Panc1 (cell line): ENCODE data around the gene SREBF2. TPM values are rescaled to one million over a fixed set of nuclear protein-coding genes. Genes with fewer than 3 reads are reported as not detected.

Source experiments
- ATAC-seq: fragments of 200-7000 bp; cut with Tn5 transposase; 2 replicates; pipeline ENCODE4 v1.9.1; 2020; ENCODE audit warnings: mild to moderate bottlenecking, moderate library complexity
- BruUV-seq: library from RNA; stranded (reverse); fragments of 400-500 nt; replicated peaks from 2 replicates; lab custom pipeline; 2021; lab: Mats Ljungman, UMichigan
- CTCF ChIA-PET: fragments of 300-600 bp; sonication (Branson Sonifier 250); formaldehyde crosslinking; loops from one replicate; lab custom pipeline; 2022; ENCODE audit warnings: antibody characterized with exemption; lab: Charles Lee
- POLR2A ChIA-PET: fragments of 300-600 bp; sonication (Branson Sonifier 250); formaldehyde crosslinking; loops from one replicate; lab custom pipeline; 2022; ENCODE audit warnings: antibody characterized with exemption; lab: Charles Lee
- DNase-seq: peaks from one replicate; pipeline ENCODE4 v3.0.0-alpha.2; 2010; ENCODE audit warnings: low read depth, low spot score
- H3K27ac ChIP-seq: 2 replicates; pipeline ENCODE4 v1.5.1; 2011; ENCODE audit warnings: mild to moderate bottlenecking, low read length, inconsistent platforms
- H3K27me3 ChIP-seq: fragments of 200-500 bp; sonication (Bioruptor generic); 2 replicates; pipeline ENCODE4 v1.6.0; 2014; ENCODE audit warnings: low read length, inconsistent platforms; ENCODE audit not compliant: control insufficient read depth, insufficient read depth
- H3K36me3 ChIP-seq: fragments of 200-500 bp; sonication (Bioruptor generic); 2 replicates; pipeline ENCODE4 v1.5.1; 2014; ENCODE audit warnings: inconsistent platforms, mild to moderate bottlenecking, low read length, moderate library complexity; ENCODE audit not compliant: control insufficient read depth, insufficient read depth
- H3K4me1 ChIP-seq: 2 replicates; pipeline ENCODE4 v1.5.1; 2011; ENCODE audit warnings: inconsistent platforms, mild to moderate bottlenecking, low read length, moderate library complexity; ENCODE audit not compliant: control insufficient read depth, insufficient read depth
- H3K4me3 ChIP-seq, 2 experiments: 2 replicates each; pipeline ENCODE4 v1.5.1; 2011 to 2012; ENCODE audit warnings: low read depth in 2 of 2, low read length in 2 of 2, mild to moderate bottlenecking in 2 of 2, inconsistent platforms in 1 of 2, moderate library complexity in 1 of 2
- H3K9me3 ChIP-seq: fragments of 200-500 bp; sonication (Bioruptor generic); 2 replicates; pipeline ENCODE4 v1.5.1; 2014; ENCODE audit warnings: low read depth, mild to moderate bottlenecking, inconsistent platforms, low read length, moderate library complexity; ENCODE audit not compliant: control insufficient read depth, insufficient read depth
- CTCF ChIP-seq: fragments of 450-650 bp; IDR thresholded peaks from 2 replicates; pipeline ENCODE4 v1.5.1; 2017; ENCODE audit warnings: mild to moderate bottlenecking
- POLR2AphosphoS5 ChIP-seq: IDR thresholded peaks from 2 replicates; pipeline ENCODE4 v1.6.1; 2012; ENCODE audit warnings: mild to moderate bottlenecking, low read depth, low read length, moderate library complexity
- SIN3A ChIP-seq: IDR thresholded peaks from 2 replicates; pipeline ENCODE4 v1.6.1; 2012; ENCODE audit warnings: low read depth, mild to moderate bottlenecking, low read length, moderate library complexity, borderline replicate concordance; ENCODE audit not compliant: insufficient read depth
- TCF7L2 ChIP-seq: IDR thresholded peaks from 2 replicates; pipeline ENCODE4 v1.6.1; 2011; ENCODE audit warnings: mild to moderate bottlenecking, low read depth, low read length, inconsistent platforms
- in situ Hi-C: cut with HindIII; loops from 2 replicates; pipeline ENCODE4 v1.10.0; 2016; ENCODE audit warnings: low sequenced_read_pairs, low pct_unique_long_range_greater_than_20kb
- intact Hi-C: fragments of 100-400 bp; cut with micrococcal nuclease; formaldehyde crosslinking; loops from one replicate; pipeline ENCODE4 v1.10.0; 2022; ENCODE audit not compliant: unreplicated experiment
- total RNA-seq: library from RNA; stranded (reverse); gene quantifications from one replicate; pipeline ENCODE4 v1.2.1, GENCODE V29; 2021; ENCODE audit not compliant: unreplicated experiment
- TF ChIP-seq, protein P1 (sequence below), 2 experiments: IDR thresholded peaks; 2 replicates each; pipeline ENCODE4 v1.6.1; 2011 to 2012; ENCODE audit warnings: low read depth in 2 of 2, control low read depth in 1 of 2, low read length in 1 of 2, mild to moderate bottlenecking in 1 of 2, moderate library complexity in 1 of 2; ENCODE audit not compliant: insufficient read depth in 1 of 2

The SREBF2 gene
- total RNA-seq, 1 experiment from 2014 or later = 73.0 TPM

DNA sequence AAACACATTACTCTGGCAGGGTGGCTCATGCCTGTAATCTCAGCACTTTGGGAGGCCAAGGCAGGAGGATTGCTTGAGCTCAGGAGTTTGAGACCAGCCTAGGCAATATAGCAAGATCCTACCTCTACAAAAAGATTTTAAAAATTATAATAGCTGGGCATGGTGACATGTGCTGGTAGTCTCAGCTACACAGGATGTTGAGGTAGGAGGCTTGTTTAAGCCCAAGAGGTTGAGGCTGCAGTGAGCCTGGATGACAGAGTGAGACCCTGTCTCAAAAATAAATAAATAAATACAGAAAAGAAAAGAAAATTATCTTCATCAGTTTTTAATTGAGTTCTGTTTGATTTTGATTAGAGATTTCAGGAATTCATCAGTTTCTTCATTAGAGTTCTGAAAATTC lies 27.3 kb upstream of the SREBF2 start:
- Histone ChIP-seq H3K27ac (no peak overlapping the region), H3K27me3 (no peaks in the 10 kb centered on the region), H3K9me3 (no peaks in the 10 kb centered on the region), H3K36me3 (no peaks in the 10 kb centered on the region; the same call in 1 of the 2 replicates), H3K4me1 (peaks cover 5% of the 10 kb centered on the region), H3K4me3 (no peak overlapping the region)
- intact Hi-C loops = no loop called here
- ATAC-seq (no peak), DNase-seq (no peak)
- CTCF ChIA-PET = no interaction called here
- in situ Hi-C loops = no loop called here
- BruUV-seq = no TSS peak
- TF ChIP-seq SIN3A (no peak), CTCF (no peak), POLR2AphosphoS5 (no peak), TCF7L2 (no peak)
- TF ChIP-seq, protein P1, sequence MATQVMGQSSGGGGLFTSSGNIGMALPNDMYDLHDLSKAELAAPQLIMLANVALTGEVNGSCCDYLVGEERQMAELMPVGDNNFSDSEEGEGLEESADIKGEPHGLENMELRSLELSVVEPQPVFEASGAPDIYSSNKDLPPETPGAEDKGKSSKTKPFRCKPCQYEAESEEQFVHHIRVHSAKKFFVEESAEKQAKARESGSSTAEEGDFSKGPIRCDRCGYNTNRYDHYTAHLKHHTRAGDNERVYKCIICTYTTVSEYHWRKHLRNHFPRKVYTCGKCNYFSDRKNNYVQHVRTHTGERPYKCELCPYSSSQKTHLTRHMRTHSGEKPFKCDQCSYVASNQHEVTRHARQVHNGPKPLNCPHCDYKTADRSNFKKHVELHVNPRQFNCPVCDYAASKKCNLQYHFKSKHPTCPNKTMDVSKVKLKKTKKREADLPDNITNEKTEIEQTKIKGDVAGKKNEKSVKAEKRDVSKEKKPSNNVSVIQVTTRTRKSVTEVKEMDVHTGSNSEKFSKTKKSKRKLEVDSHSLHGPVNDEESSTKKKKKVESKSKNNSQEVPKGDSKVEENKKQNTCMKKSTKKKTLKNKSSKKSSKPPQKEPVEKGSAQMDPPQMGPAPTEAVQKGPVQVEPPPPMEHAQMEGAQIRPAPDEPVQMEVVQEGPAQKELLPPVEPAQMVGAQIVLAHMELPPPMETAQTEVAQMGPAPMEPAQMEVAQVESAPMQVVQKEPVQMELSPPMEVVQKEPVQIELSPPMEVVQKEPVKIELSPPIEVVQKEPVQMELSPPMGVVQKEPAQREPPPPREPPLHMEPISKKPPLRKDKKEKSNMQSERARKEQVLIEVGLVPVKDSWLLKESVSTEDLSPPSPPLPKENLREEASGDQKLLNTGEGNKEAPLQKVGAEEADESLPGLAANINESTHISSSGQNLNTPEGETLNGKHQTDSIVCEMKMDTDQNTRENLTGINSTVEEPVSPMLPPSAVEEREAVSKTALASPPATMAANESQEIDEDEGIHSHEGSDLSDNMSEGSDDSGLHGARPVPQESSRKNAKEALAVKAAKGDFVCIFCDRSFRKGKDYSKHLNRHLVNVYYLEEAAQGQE (IDR thresholded peaks at IDR 0.05; ENCODE audit: insufficient read depth in 1 of 2, low read depth in 2 of 2, low read length in 1 of 2) = no peak
- POLR2A ChIA-PET = interaction anchor here (0.6 kb wide), 1 partner anchor 12 kb away, joined by 4 read pairs; no protein-coding TSS in a partner anchor

GRCh38 chr22:41808400-41808799 lies 24.5 kb upstream of the SREBF2 start:
- ChIA-PET POLR2A (interaction anchor here (0.5 kb wide), 1 partner anchor 427 kb away, joined by 5 read pairs; no protein-coding TSS in a partner anchor), CTCF (interaction anchor here (0.5 kb wide), 1 partner anchor 116 kb away, joined by 6 read pairs; no protein-coding TSS in a partner anchor)
- DNase-seq (no peak), ATAC-seq (no peak)
- no TSS peak for BruUV-seq
- Histone ChIP-seq H3K27ac (no peak overlapping the region), H3K4me3 (no peak overlapping the region), H3K4me1 (no peaks in the 10 kb centered on the region), H3K36me3 (no peaks in the 10 kb centered on the region), H3K27me3 (no peaks in the 10 kb centered on the region), H3K9me3 (no peaks in the 10 kb centered on the region)
- in situ Hi-C loops (no loop called here), intact Hi-C loops (no loop called here)
- TF ChIP-seq POLR2AphosphoS5 = no peak
- no peak for TF ChIP-seq TCF7L2
- no peak for TF ChIP-seq CTCF
- TF ChIP-seq SIN3A = no peak
- TF ChIP-seq, protein P1 (IDR thresholded peaks at IDR 0.05; ENCODE audit: insufficient read depth in 1 of 2, low read depth in 2 of 2, low read length in 1 of 2) = no peak
